ENCODE results near the gene PDE6B.

DNA sequence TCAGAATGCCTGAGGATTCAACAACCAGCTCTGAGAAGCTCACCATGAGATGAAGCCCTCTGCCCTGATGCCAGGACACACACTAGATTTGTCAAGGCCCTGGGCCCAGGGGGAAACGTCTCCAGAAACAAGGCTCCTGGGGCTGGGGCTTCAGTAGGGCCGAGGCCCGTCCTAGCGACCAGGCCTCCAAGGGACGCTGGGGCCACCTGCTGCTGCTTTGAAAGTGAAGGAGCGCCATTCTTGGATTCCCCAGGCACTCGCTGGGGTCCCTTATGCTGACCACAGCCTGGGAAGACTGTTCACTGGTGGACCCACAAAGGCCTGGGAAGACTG lies 23.9 kb downstream of the PDE6B start:
- TF ChIP-seq, protein P1, sequence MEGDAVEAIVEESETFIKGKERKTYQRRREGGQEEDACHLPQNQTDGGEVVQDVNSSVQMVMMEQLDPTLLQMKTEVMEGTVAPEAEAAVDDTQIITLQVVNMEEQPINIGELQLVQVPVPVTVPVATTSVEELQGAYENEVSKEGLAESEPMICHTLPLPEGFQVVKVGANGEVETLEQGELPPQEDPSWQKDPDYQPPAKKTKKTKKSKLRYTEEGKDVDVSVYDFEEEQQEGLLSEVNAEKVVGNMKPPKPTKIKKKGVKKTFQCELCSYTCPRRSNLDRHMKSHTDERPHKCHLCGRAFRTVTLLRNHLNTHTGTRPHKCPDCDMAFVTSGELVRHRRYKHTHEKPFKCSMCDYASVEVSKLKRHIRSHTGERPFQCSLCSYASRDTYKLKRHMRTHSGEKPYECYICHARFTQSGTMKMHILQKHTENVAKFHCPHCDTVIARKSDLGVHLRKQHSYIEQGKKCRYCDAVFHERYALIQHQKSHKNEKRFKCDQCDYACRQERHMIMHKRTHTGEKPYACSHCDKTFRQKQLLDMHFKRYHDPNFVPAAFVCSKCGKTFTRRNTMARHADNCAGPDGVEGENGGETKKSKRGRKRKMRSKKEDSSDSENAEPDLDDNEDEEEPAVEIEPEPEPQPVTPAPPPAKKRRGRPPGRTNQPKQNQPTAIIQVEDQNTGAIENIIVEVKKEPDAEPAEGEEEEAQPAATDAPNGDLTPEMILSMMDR (IDR thresholded peaks at IDR 0.05; ENCODE audit: low read depth, low read length), result no peak
- no peak for TF ChIP-seq EZH2phosphoT487 (IDR thresholded peaks at IDR 0.05; ENCODE audit: low read depth)
